Measurements from ENCODE around the gene SLC38A4.

SLC38A4 gene

DNA sequence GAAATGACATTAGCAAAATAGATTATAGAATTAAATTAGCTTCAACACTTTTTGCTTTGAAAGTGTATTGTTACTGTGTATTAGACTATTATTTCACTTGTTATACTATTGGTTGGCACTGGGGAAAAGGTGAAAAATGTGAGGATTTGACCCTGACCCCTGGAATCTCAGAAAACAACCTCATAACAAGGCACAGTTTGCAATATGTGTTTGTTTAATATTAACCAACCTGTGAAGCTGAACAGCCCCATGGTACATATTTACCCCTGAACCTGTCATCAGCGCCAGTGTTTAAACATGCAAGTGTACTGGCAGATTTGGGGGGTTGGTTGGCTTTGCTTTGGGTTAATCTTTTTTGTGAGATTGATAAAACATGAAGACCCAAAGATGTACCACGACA lies 11.7 kb downstream of the SLC38A4 start:
- DNase-seq, result no peak

DNA sequence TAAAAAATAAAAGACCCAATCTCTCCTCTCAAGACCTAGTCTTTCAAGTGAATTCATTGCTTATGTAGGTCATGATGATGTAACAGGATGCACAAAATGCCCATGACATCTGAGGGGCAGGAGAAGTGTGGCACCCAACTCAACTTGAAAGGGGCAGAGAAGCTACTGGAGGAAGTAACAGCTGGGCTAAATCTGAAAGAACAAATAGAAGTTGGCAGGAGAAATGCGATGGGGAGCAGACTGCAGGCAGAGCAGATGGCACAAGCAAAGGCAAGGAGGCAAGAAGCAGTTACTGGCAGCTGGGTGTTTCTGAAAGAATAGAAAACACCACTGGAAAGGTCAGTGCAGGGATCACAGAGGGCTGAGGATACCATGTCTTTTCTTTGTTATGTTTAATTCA lies 14.6 kb downstream of the SLC38A4 start:
- no peak for DNase-seq

DNA sequence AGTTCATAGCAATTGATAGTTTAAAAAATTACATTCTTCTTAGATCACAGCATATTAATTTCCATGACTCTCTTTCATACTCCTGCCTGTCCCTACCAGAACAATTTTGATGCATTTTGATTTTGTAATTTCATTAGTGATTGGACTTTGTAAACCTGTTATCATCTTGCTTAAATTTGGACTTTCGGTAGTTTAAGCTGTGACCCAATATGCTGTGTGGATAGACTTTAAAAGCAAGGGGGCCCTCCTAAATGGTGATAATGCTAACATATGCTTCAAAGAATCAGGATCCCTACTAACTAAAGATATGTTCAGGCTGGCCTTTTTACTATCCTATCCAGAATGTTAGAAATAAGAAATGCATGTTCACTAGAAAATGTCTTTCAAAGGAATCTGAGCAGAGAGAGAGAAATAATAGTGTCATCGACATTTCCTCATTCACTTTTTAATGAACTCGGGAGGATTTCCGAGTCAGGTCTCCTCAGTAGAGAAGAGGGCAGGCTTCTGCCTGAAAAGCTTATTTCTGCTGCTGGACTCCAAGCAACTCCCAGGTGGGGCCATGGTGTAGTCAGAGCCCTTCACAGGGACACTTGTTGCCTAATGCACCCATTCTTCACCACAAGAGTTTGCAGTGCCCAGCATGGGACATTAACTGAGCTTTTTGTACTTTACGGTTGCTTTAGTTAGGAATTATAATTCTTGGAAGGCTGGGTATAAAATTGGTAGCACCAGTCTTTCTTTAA lies 16.7 kb downstream of the SLC38A4 start:
- DNase-seq, result no peak

DNA sequence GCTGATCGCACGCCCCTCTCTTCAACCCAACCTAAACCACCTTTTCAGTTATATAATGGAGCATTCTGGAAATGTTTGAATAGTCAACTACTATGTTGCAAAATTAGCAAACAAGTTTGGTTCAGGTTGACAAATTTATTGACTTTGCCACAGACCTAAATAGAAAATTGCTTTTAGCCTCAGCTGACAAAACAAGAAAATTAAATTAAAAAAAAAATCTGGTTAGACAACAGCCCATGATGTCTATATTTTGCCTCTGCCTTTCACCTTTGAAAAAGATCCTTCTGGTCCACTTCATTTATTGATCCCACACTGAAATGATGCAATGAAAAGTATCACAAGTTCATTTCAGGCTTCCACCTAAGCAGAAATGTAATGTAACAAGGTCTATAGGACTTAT lies 17.5 kb downstream of the SLC38A4 start:
- no peak for DNase-seq

DNA sequence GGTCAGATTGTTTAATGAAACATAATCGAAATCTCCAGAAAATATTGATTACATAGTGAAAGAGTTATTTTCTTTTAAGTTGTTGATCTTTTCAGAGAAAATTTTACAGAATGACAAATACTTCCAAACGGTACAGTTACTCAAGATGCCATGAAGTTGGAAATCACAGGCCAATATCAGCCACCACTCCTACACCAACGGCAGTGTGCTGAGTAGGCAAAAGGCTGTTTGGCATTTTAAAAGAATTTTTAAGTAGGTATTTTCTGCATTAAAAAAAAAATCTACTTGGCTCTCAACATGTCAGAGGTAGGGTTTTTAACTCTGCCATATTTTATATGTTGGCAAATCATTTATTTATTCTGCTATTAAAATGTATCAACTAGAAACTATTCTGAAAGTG lies 21.7 kb downstream of the SLC38A4 start:
- no peak for DNase-seq

DNA sequence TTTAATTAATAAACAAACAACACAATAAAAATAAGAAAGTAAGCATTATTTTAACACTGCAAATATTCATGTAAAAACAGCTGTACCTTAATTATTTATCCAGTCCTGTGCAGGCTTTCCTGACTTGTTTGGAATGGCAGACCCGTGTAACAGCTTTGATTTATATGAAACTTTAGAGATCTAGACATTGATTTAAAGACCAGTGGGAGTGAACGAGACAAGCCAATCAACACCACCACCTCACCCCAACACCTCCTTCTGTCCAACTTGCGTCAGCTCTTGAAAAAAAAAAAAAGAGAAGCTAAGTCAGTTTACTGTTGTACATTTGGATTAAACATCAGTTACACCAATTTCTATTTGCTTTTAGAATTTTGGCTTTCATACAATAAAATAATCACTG lies 22.3 kb downstream of the SLC38A4 start:
- no peak for DNase-seq

DNA sequence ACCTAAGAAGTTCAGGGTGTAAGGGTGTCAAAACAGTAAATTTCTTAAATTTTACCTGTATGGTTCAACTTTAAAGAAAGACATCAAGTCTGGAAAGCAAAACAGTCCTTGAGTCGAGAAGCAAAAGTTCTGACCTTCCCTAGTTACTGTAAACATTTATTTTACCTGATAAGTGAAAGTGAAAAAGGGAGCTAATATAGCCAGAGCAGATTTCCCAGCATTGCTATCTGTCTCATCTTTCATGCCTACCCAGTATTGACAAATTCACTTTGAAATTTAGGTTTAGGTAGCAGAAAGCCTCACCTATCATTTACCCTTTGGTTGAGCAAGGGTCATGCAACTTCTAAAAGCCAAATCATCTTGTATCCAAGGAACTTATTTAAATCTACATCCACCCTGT lies 24.5 kb downstream of the SLC38A4 start:
- DNase-seq, result no peak

DNA sequence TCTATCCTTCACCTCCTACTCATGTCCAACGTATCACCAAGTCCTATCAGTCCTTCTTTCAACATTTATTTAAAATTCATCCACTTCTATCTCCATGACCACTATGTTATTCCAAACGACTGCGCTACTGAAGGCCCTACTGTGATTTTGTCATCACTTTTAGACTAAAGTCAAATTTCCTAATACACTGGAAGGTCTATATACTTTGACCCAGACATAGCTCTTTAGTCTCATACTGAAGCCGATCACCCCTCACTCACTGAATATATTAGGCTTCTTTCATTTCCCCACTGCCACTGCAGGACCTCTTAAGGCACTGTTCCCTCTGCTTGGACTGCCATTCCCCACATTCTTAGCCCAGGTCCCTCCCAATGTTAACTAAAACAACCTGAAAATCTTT lies 25.6 kb downstream of the SLC38A4 start:
- DNase-seq, result no peak

DNA sequence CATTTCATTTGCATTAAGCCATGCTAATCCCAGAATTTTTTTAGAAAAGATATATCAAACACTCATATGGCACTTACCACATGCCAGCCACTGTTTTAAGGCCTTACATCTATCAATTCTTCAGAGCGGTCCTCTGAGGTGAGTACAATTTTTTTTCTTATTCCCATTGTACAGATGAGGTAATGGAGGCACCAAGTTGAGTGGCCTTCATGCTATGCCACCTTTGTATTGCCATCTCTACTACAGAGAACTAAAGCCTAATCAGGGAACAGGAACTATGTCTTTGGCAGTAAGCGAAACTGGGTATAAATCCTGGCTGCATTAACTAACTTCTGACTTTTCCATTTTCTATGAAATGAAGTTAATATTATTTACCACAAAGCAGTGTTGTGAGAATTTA lies 27.1 kb downstream of the SLC38A4 start:
- no peak for DNase-seq

DNA sequence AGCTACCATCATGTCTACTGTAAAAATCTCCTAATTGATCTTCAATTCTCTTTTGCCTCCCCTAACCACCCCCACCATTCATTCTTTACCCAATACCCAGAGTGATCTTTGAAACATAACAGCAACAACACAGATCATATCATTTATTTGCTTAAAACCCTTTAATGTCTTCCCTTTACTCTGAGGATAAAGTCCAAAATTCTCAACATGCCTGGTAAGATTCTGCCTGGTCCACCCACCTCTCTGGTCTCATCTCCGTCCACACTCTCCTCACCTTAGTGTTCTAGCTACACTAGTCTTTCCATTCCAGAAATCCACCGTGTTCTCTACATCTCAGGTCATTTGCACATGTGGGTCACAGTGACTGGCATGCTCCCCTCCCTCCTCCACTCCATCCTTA lies 27.7 kb downstream of the SLC38A4 start:
- DNase-seq, result no peak

DNA sequence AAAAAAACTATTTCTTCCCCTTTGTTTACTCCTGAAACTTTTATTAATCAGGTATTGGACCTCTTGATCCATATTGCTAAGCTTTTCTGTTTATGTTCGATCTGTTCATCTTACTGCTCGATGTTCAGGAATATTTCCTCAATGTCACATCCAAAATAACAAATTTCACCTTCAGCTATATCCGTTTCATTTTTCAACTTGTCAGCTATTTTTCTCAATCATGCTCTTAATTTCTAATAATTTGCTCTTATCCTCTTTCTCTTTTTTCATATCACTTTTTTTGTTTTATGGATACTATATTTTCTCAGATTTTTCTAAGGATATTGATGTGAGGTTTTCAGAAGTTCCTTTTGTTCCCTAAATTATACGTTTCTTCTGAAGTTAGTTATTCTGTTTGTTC lies 29.8 kb downstream of the SLC38A4 start:
- no peak for DNase-seq

DNA sequence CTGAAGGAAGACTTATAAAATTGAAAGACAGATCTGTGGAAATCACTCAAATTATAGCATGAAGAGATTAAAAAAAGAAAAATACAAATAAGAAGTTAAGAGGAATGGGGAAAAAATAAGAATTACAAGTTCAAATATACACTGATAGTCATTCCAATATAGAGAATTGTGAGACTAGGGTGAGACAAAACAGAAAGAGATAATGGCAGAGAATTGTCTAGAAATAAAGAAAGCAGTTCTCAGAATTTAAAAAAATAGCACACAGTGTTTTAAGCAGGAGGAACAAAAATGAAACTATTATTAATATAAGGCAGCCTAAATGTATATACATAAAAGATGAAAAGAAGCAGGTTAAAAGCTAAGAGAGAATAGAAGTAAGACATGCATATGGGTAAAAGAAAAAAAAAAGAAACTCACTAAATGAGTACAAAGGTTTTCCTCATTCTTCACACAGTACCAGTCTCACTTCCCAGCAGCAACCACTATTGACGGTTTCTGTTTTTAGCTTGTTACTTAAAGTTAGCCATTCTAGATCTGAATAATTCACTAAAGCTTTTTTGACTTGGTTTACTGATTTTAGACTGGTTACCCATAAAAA lies 31.1 kb downstream of the SLC38A4 start:
- no peak for DNase-seq

DNA sequence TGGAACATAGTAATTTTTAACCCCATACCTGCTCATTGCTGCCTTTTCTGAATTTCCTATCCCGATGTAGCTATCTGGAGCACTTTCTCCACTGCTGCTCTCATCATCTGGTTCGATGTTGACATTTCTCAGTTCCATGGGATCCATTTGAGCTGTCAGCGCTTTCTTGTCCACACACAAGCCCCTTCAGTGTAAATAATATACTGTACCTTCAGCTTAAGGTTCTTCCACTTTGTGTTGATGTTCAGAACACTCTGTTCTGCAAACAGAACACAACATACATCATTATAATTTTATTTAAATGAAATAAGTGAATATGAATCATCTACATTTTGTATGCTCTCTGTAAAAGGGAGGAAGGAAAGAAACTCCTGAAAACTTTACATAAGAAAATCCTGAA lies 32.9 kb downstream of the SLC38A4 start:
- DNase-seq, result no peak

DNA sequence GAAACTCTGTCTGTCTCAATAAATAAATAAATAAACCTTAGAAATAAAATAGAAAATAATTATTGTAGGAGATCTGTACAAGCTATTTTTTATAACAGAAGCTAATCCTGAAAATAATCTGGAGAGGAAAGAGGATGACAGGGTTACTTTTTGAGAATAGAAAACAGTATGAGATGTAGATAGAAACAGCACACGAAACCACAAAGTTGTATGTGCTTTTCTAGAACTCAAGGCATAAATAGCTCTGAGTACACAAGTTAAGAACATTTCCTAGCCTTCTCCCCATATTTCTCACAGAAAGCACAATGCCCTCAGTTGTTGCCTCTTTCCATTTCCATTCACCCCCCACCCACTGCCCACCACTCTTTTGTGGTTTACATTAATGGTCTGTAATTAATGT lies 35.7 kb downstream of the SLC38A4 start:
- no peak for DNase-seq

DNA sequence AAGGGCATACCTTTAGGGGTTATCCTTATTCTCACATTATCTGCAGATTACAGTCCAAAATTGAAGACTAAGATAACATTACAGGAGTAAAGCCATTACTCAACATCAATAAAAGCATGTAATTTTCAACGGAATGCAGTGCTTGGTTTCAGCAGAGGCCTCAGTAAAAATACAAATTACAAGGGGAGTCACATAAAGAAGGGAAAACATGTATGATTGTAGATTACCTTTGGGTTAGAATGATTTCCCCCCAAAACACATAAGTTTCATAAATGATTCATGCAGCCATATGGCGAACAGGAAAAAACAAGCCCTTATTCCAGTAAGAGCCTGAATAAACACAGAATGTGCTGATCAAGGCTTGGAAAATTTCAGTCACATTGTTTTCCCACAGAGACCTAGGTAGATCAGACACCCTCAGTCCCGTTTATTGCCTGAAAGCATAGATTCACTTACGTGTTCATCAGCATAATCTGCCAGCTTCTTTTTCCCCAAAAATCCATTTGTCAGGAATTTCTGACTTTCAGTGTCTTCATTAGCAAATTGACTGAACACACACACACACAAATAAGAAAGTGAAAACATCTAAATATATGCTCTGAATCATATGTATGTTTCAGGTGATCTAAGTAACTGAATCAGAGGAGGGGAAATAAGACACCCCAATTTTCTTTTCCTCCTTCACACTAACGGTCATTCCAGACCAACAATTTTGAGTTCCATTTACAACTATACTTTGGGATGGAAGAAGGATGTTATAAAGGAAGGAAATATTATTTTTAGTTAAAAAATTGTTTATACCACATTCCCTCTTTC lies 37.5 kb downstream of the SLC38A4 start:
- DNase-seq, result no peak

DNA sequence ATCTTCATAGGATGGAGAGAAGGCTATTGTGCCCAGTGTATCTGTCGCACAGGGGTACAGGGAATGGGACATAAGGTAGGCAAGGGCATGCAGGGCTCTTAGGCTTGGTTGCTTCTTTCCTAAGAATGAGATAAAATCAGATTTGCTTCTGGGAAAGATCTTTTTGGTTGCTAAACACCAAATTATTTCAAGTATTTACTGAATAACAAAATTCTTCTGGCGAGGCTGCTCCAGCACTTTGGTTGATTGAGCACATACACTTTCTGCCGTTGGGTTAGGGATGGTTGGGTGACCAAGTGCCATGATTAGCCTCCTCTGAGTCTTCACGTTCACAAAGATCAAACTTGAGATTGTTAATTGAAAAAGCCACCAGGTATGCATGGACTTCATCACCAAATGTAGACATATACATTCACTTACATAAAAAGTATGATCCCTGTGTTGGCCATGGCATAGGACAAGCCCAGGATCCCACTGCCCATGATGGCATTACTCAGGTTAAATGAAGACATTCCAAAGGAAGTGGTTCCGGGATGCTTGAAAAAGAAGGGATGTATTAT lies 38.2 kb downstream of the SLC38A4 start:
- DNase-seq, result no peak

DNA sequence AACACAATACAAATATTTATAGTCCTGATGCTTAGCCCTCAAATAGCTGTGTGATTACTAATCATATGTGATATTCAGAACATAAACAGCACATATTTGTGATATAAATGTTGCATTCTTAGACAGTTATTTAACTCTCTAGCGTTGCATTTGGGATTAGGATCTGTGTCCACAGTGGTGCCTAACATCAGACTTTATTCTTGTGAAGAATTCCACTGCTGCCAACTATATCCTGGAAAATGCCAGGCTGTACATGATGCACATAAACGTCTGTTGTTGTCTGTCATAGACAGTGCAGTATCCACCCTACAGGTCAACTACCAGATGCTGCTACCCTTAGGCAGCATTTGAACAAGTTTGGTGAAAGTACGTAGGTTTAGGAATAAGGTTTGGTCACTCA lies 39.0 kb downstream of the SLC38A4 start:
- DNase-seq, result no peak

DNA sequence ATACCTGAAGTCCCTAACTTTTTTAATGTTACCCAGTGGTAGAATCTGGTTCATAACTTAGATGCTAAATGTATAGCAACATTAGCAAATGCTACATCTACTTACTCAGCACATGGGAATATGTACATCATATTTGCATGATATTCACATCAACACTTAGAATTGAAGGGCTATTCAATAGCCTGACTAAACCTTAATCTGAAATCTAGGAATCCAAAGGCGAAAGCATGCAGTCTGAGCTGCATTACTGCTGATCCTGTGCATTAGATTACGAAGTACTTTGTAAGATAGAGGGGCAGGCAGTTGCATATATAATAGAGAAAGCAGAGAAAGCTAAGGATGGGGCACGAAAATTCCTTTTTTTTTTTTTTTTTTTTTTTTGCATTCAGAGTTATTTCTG lies 40.4 kb downstream of the SLC38A4 start:
- DNase-seq, result no peak

DNA sequence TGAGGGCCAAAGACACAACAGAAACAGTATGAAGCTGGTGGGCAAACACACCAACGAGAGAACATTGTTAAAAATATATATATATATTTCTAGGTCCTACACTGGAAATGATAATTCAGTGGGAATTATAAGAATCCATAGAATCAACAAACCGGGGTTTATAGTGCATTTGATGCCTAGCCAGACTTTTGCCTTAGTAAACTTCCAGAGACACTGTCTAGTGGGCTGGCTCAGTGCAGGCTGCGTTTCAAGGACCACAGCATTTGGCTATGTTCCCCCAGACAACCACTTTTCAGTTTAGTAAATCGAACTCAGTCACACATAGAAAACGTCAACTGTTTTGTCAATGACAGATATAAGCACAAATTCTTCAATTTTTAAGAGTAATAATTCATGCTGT lies 41.9 kb downstream of the SLC38A4 start:
- no peak for DNase-seq

DNA sequence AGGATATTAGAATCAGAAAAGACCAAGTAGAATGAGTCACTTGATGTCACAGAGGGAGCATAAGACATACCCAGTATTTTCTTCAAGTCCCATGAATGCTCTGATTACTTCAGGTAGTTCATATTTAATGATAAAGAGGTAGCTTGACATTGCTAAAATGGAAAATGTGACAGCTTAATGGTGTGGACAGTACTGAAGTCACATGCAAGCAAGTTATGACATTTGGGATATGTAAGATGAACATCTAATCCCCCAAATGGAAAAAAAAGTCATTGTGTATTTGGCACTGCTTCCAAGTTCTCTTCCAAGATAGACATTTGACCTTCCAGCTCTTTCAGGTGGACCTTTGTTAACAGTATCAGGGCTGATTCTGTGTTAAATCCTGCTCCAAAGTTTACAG lies 45.9 kb downstream of the SLC38A4 start:
- no peak for DNase-seq

DNA sequence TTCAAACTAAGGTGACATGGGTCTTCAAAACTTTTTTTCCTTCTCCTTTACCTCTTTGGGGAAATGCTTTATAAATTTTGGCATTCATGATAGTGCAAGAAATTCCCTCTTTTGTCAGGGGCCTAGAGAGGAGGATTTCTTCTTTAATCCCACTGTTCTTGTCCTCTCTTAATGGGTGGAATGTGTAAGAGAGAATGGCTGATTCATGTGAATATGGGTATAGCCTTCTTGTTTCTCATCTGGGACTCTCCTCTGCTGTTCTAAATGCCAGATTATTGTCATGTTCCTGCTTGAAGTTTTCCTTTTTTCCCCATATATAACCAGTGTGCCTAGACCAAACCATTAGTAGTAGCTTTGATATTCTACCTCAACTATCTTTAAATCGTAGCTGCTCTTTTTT lies 46.7 kb downstream of the SLC38A4 start:
- DNase-seq, result no peak

DNA sequence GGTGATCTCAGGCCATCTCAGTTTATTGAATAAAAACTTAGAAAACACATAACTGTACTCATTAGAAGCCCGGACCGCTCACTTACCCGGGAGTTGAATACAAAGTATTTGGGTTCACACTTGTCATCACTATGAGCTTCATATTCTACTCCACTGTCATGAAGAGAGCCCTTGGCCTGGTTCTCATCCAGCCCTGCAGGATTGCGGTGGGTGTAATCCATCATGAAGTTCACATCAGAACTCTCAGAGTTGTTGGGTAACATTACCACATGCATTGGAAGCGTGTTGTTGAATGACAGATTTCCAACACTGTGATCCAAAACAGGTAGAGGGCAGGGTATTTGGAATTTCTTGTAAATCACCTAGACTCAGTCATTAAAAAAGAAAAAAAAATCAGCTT lies 47.4 kb downstream of the SLC38A4 start:
- no peak for DNase-seq

DNA sequence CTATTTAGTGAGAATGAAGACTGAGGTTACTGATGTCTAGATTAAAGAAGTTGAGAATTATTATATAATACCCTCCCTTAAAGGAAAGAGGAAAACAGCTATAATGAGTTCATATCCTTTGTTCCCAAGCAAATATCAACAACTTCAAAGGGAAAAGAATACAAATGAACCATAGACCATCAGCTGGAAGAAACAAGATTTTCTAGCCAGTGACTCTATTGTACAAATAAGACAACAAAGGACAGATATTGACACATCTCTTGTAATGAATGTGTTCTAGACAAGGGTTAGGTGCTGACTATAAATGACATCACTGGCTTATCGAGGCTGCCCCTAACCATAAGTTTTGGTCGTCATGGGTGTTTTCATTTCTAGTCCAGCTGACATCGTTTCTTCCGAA lies 48.2 kb downstream of the SLC38A4 start:
- no peak for DNase-seq

DNA sequence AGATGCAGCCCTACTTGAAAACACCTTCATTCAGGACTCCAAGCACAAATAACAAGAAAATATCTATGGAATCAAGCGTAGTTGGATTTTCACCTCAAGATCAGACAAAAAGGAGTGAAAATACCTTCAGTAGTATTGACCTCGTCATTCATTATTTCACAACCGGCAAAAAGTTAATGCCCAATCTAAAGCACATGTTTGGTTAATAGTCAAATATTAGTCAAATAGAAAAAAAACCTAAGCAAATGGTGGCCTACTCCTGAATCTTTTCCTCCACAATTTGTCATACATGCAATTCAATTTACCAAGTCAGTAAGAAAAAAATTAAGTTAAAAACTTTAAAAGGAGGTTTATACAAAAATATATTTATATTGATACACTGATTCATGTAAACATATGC lies 50.0 kb downstream of the SLC38A4 start:
- DNase-seq, result no peak
